ENCODE results near the gene ZBTB22.
A peak's percentile ranks its signal among the peaks of the same experiment; 100 is the strongest.

ZBTB22 gene

GRCh38 chr6:33312361-33313104 lies 5.0 kb downstream of the ZBTB22 start:
- DNase-seq (ENCODE audit: low read depth, low spot score) = peak; percentile 86

GRCh38 chr6:33306356-33306755 lies 11.2 kb downstream of the ZBTB22 start:
- H3K4me3 ChIP-seq (ENCODE audit: low read length) = no peak overlapping the region
- no peak for DNase-seq (ENCODE audit: low read depth, low spot score)

More at GRCh38 chr6:33312361-33313104, 5.0 kb downstream of the ZBTB22 start:
- H3K4me3 ChIP-seq (ENCODE audit: low read length) = peak overlapping the region; percentile 89

GRCh38 chr6:33305052-33305451 lies 12.5 kb downstream of the ZBTB22 start:
- DNase-seq (ENCODE audit: low read depth, low spot score) = no peak
- no peak overlapping the region for H3K4me3 ChIP-seq (ENCODE audit: low read length)

GRCh38 chr6:33304216-33304615 lies 13.3 kb downstream of the ZBTB22 start:
- DNase-seq (ENCODE audit: low read depth, low spot score) = no peak

GRCh38 chr6:33301877-33302276 lies 15.7 kb downstream of the ZBTB22 start:
- DNase-seq (ENCODE audit: low read depth, low spot score) = no peak

More at GRCh38 chr6:33304216-33304615, 13.3 kb downstream of the ZBTB22 start:
- no peak overlapping the region for H3K4me3 ChIP-seq (ENCODE audit: low read length)

GRCh38 chr6:33299237-33299944 lies 18.2 kb downstream of the ZBTB22 start:
- peak overlapping the region; percentile 89 for H3K4me3 ChIP-seq (ENCODE audit: low read length)
- peak; percentile 90 for DNase-seq (ENCODE audit: low read depth, low spot score)

More at GRCh38 chr6:33301877-33302276, 15.7 kb downstream of the ZBTB22 start:
- H3K4me3 ChIP-seq (ENCODE audit: low read length) = no peak overlapping the region

- H3K4me3 ChIP-seq (ENCODE audit: low read length) = peak within 1 kb of the TSS; percentile 89
- DNase-seq (ENCODE audit: low read depth, low spot score) = no peak
Observed at GRCh38 chr6:33298773-33299236, 18.7 kb downstream of the ZBTB22 start, which contains the start of gene RGL2. Gene RGL2 (minus strand): TSS chr6:33298942. CDS start chr6:33298610, 332 bp downstream.

GRCh38 chr6:33297956-33298772 lies 19.4 kb downstream of the ZBTB22 start:
- peak; percentile 71 for DNase-seq (ENCODE audit: low read depth, low spot score)

GRCh38 chr6:33297406-33297955 lies 20.1 kb downstream of the ZBTB22 start:
- peak overlapping the region; percentile 89 for H3K4me3 ChIP-seq (ENCODE audit: low read length)
- no peak for DNase-seq (ENCODE audit: low read depth, low spot score)

More at GRCh38 chr6:33297956-33298772, 19.4 kb downstream of the ZBTB22 start:
- peak overlapping the region; percentile 89 for H3K4me3 ChIP-seq (ENCODE audit: low read length)

- no peak for DNase-seq (ENCODE audit: low read depth, low spot score)
Observed at GRCh38 chr6:33296797-33297405, 20.6 kb downstream of the ZBTB22 start.

GRCh38 chr6:33295621-33296369 lies 21.7 kb downstream of the ZBTB22 start:
- DNase-seq (ENCODE audit: low read depth, low spot score) = no peak
- H3K4me3 ChIP-seq (ENCODE audit: low read length) = no peak overlapping the region

More at GRCh38 chr6:33296797-33297405, 20.6 kb downstream of the ZBTB22 start:
- no peak overlapping the region for H3K4me3 ChIP-seq (ENCODE audit: low read length)

GRCh38 chr6:33294086-33294823 lies 23.3 kb downstream of the ZBTB22 start:
- no peak for DNase-seq (ENCODE audit: low read depth, low spot score)
- H3K4me3 ChIP-seq (ENCODE audit: low read length) = no peak overlapping the region

- no peak for DNase-seq (ENCODE audit: low read depth, low spot score)
- H3K4me3 ChIP-seq (ENCODE audit: low read length) = no peak overlapping the region
Observed at GRCh38 chr6:33292996-33293682, 24.4 kb downstream of the ZBTB22 start.

- no peak for DNase-seq (ENCODE audit: low read depth, low spot score)
Observed at GRCh38 chr6:33290459-33290858, 27.1 kb downstream of the ZBTB22 start.

GRCh38 chr6:33289784-33290315 lies 27.7 kb downstream of the ZBTB22 start:
- H3K4me3 ChIP-seq (ENCODE audit: low read length) = peak overlapping the region; percentile 96
- DNase-seq (ENCODE audit: low read depth, low spot score) = no peak

More at GRCh38 chr6:33290459-33290858, 27.1 kb downstream of the ZBTB22 start:
- H3K4me3 ChIP-seq (ENCODE audit: low read length) = peak overlapping the region; percentile 96
